Endothelial cell of umbilical vein (primary cell): Measurements from ENCODE around the gene TOR4A. TPM values are rescaled to one million over a fixed set of nuclear protein-coding genes. Genes with fewer than 3 reads are reported as not detected.

Source experiments
- BruUV-seq: library from RNA; stranded (reverse); fragments of 400-500 nt; replicated peaks from 2 replicates; lab custom pipeline; 2021; lab: Mats Ljungman, UMichigan
- CTCF ChIA-PET: fragments of 300-600, 350-600 bp; sonication (Branson Sonifier 250); formaldehyde crosslinking; loops from one replicate; lab custom pipeline; 2021; ENCODE audit warnings: antibody characterized with exemption, inconsistent platforms; lab: Charles Lee
- POLR2A ChIA-PET: fragments of 300-600, 350-600 bp; sonication (Branson Sonifier 250); formaldehyde crosslinking; loops from one replicate; lab custom pipeline; 2021; ENCODE audit warnings: antibody characterized with exemption, inconsistent platforms; lab: Charles Lee
- DNase-seq: peaks from one replicate; pipeline ENCODE4 v3.0.0-alpha.2; 2011; ENCODE audit warnings: low read depth, low spot score
- FAIRE-seq: peaks from 2 replicates; lab custom pipeline; 2011; peaks lifted over from hg19 to GRCh38; lab: Jason Lieb, UNC
- H2AFZ ChIP-seq: 2 replicates; pipeline ENCODE4 v1.6.0; 2012; ENCODE audit warnings: low read depth, low read length, control low read depth, inconsistent platforms
- H3K27ac ChIP-seq: 2 replicates; pipeline ENCODE4 v1.5.1; 2011; ENCODE audit warnings: low read depth, mild to moderate bottlenecking, control low read depth, low read length, moderate library complexity; ENCODE audit not compliant: insufficient read depth
- H3K27me3 ChIP-seq, 2 experiments: 2 replicates each; pipeline versions ENCODE4 v1.6.0 to v1.6.1; 2011; ENCODE audit warnings: low read length in 2 of 2, mixed read lengths in 1 of 2; ENCODE audit not compliant: control insufficient read depth in 2 of 2, insufficient read depth in 2 of 2
- H3K36me3 ChIP-seq, 2 experiments: 2 replicates in 1 of 2; 3 replicates in 1 of 2; pipeline ENCODE4 v1.5.1; 2011; ENCODE audit warnings: low read length in 2 of 2, mild to moderate bottlenecking in 1 of 2, moderate library complexity in 1 of 2; ENCODE audit not compliant: control insufficient read depth in 2 of 2, insufficient read depth in 2 of 2; ENCODE audit errors: extremely low read depth in 1 of 2
- H3K4me1 ChIP-seq: 3 replicates; pipeline ENCODE4 v1.5.1; 2011; ENCODE audit warnings: mild to moderate bottlenecking, low read length; ENCODE audit not compliant: control insufficient read depth, insufficient read depth; ENCODE audit errors: extremely low read depth
- H3K4me2 ChIP-seq: 2 replicates; pipeline ENCODE4 v1.6.1; 2011; ENCODE audit warnings: low read length, control low read depth, mixed read lengths; ENCODE audit not compliant: insufficient read depth
- H3K4me3 ChIP-seq, 3 experiments: fragments of 200-600 bp in 1 of 3; sonication (generic), shearing (Covaris generic) in 1 of 3; replicated peaks in 1 of 3; 2 replicates each; pipeline ENCODE4 v1.5.1; 2011 to 2016; ENCODE audit warnings: control low read depth in 3 of 3, low read length in 3 of 3, mild to moderate bottlenecking in 2 of 3, inconsistent platforms in 1 of 3, low read depth in 1 of 3, moderate library complexity in 1 of 3; ENCODE audit not compliant: insufficient read depth in 1 of 3
- H3K79me2 ChIP-seq: 2 replicates; pipeline ENCODE4 v1.6.0; 2012; ENCODE audit warnings: low read length, inconsistent platforms; ENCODE audit not compliant: control insufficient read depth, insufficient read depth
- H3K9ac ChIP-seq: replicated peaks from 2 replicates; pipeline ENCODE3; 2011; ENCODE audit warnings: low read length, control low read depth; ENCODE audit not compliant: insufficient read depth; ENCODE audit errors: extremely low read depth
- H3K9me1 ChIP-seq: replicated peaks from 3 replicates; pipeline ENCODE4 v1.6.0; 2011; ENCODE audit warnings: mild to moderate bottlenecking, low read length; ENCODE audit not compliant: control insufficient read depth, insufficient read depth; ENCODE audit errors: extremely low read depth
- H3K9me3 ChIP-seq: replicated peaks from 2 replicates; pipeline ENCODE4 v1.5.1; 2012; ENCODE audit warnings: low read length, inconsistent platforms; ENCODE audit not compliant: control insufficient read depth, insufficient read depth
- H4K20me1 ChIP-seq: replicated peaks from 2 replicates; pipeline ENCODE3; 2011; ENCODE audit warnings: mild to moderate bottlenecking, low read length; ENCODE audit not compliant: control insufficient read depth, insufficient read depth; ENCODE audit errors: extremely low read depth
- CTCF ChIP-seq, 2 donors: IDR thresholded peaks; 1 replicate in 1 of 2; 2 replicates in 1 of 2; pipeline ENCODE4 v1.5.1; 2011; ENCODE audit warnings: low read length in 2 of 2, mild to moderate bottlenecking in 2 of 2, moderate library complexity in 2 of 2, control low read depth in 1 of 2, inconsistent platforms in 1 of 2, low read depth in 1 of 2; ENCODE audit not compliant: insufficient read depth in 1 of 2; ENCODE audit errors: extremely low read depth in 1 of 2
- EZH2 ChIP-seq: IDR thresholded peaks from 2 replicates; pipeline ENCODE4 v1.6.1; 2012; ENCODE audit warnings: borderline replicate concordance, low read depth, mild to moderate bottlenecking, moderate library complexity, low read length, inconsistent platforms; ENCODE audit not compliant: severe bottlenecking
- FOS ChIP-seq: IDR thresholded peaks from 2 replicates; pipeline ENCODE4 v1.6.1; 2011; ENCODE audit warnings: mild to moderate bottlenecking, low read length, moderate library complexity, borderline replicate concordance; ENCODE audit not compliant: insufficient read depth
- GATA2 ChIP-seq: IDR thresholded peaks from 2 replicates; pipeline ENCODE4 v1.7.0; 2011; ENCODE audit warnings: low read depth, mild to moderate bottlenecking, moderate library complexity, mixed read lengths, low read length; ENCODE audit not compliant: insufficient read length, insufficient read depth
- JUN ChIP-seq: IDR thresholded peaks from 2 replicates; pipeline ENCODE4 v1.6.1; 2011; ENCODE audit warnings: borderline replicate concordance, low read depth; ENCODE audit not compliant: insufficient read length, insufficient read depth
- MAX ChIP-seq: IDR thresholded peaks from 2 replicates; pipeline ENCODE4 v1.6.1; 2011; ENCODE audit not compliant: insufficient read depth, insufficient read length
- MYC ChIP-seq: IDR thresholded peaks from one replicate; pipeline ENCODE4 v1.6.1; 2011; ENCODE audit warnings: mild to moderate bottlenecking, low read depth, low read length
- POLR2A ChIP-seq: IDR thresholded peaks from 2 replicates; pipeline ENCODE4 v1.6.1; 2012; ENCODE audit warnings: low read depth, mild to moderate bottlenecking, control low read depth, low read length
- POLR2AphosphoS5 ChIP-seq: IDR thresholded peaks from 2 replicates; pipeline ENCODE4 v1.6.1; 2012; ENCODE audit warnings: low read depth, mild to moderate bottlenecking, control low read depth, low read length, moderate library complexity; ENCODE audit not compliant: insufficient read depth
- dilution Hi-C: fragments of 300-500 bp; cut with MboI; formaldehyde crosslinking; loops from one replicate; pipeline ENCODE4 v1.15.0; 2019; ENCODE audit warnings: low sequenced_read_pairs; ENCODE audit not compliant: extremely low pct_ligation_motif_present
- intact Hi-C: fragments of 100-400 bp; cut with micrococcal nuclease; formaldehyde crosslinking; loops from one replicate; pipeline ENCODE4 v1.10.0; 2022
- polyA plus RNA-seq, 4 experiments: library from polyadenylated mRNA; depleted of rRNA in 3 of 4; stranded (reverse) in 3 of 4; unstranded in 1 of 4; fragments of >200 nt; gene quantifications; 2 replicates each; pipeline versions ENCODE4 v1.2.1 to v1.2.3, GENCODE V29; 2011 to 2012; ENCODE audit warnings: missing spikeins in 1 of 4
- total RNA-seq: library from RNA; stranded (reverse); gene quantifications from 2 replicates; pipeline ENCODE4 v1.2.3, GENCODE V29; 2021

The TOR4A gene
- total and polyA plus RNA-seq, 2 donors (not counting 3 experiments of a cell fraction or from before 2014, with no cell fraction given), result 32.4 to 48.0 TPM

DNA sequence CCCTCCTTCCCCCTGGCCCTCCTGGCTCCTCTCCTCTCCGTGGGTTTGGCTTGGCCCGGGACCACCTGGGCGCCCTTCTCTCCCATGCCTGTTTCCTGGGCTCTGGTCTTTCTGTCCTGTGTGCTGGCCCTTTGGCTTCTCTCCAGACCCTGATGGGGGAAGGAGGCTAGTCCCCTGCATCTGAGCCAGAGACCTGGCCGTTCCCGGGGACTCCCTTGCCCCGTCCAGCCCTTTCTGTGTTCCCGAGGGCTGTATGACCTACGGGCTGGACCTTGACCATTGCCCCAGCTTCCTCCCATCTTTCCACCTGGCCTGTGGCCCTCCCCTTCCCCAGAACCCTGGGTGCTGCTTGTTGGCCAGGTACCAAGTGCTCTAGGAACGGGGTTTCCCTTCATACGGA lies 14.0 kb upstream of the TOR4A start:
- FAIRE-seq (no peak), DNase-seq (no peak)
- peaks cover 9% of the 10 kb centered on the region for H3K4me1 ChIP-seq
- ChIA-PET POLR2A (no interaction called here), CTCF (interaction anchor here (1.8 to 3.1 kb wide), 2 partner anchors 27 to 140 kb away, joined by 4 to 23 read pairs; no protein-coding TSS in a partner anchor)
- no peak for TF ChIP-seq MAX
- TF ChIP-seq GATA2, result no peak
- TF ChIP-seq FOS, result no peak
- no peak for TF ChIP-seq POLR2AphosphoS5
- no peak for TF ChIP-seq EZH2
- TF ChIP-seq CTCF (IDR thresholded peaks at IDR 0.05; ENCODE audit: extremely low read depth in 1 of 2, insufficient read depth in 1 of 2, low read depth in 1 of 2, low read length in 2 of 2), result no peak
- no peak for TF ChIP-seq MYC
- TF ChIP-seq JUN, result no peak
- no peak for TF ChIP-seq POLR2A
- H3K27ac ChIP-seq, result no peak overlapping the region
- no peak overlapping the region for H2AFZ ChIP-seq
- H3K9me1 ChIP-seq, result no peaks in the 10 kb centered on the region
- no peak overlapping the region for H3K9ac ChIP-seq
- H4K20me1 ChIP-seq, result no peaks in the 10 kb centered on the region
- dilution Hi-C loops, result no loop called here
- no peak overlapping the region for H3K4me2 ChIP-seq
- intact Hi-C loops, result no loop called here
- no peak overlapping the region for H3K4me3 ChIP-seq
- no peaks in the 10 kb centered on the region for H3K27me3 ChIP-seq
- no peaks in the 10 kb centered on the region for H3K9me3 ChIP-seq
- H3K79me2 ChIP-seq, result no peaks in the 10 kb centered on the region
- no TSS peak for BruUV-seq
- H3K36me3 ChIP-seq, result peaks cover 2 to 26% of the 10 kb centered on the region in 2 experiments
